HepG2 (cell line): Measurements from ENCODE around the gene TRIM7. TPM values are rescaled to one million over a fixed set of nuclear protein-coding genes. Genes with fewer than 3 reads are reported as not detected.
A peak's percentile ranks its signal among the peaks of the same experiment; 100 is the strongest.

Experiments
- ATF3 ChIP-seq: sonication (generic); formaldehyde crosslinking; IDR thresholded peaks from 2 replicates; pipeline ENCODE4 v1.4.0; 2020; ENCODE audit warnings: missing genetic modification reagents
- DDIT3 ChIP-seq: sonication (generic); formaldehyde crosslinking; IDR thresholded peaks from 2 replicates; pipeline ENCODE4 v1.4.0; 2020; ENCODE audit warnings: mild to moderate bottlenecking, missing genetic modification reagents
- ELF3 ChIP-seq: IDR thresholded peaks from 2 replicates; pipeline ENCODE4 v1.6.1; 2016; ENCODE audit warnings: missing genetic modification reagents, missing compliant biosample characterization
- GLI4 ChIP-seq: sonication (generic); formaldehyde crosslinking; IDR thresholded peaks from 2 replicates; pipeline ENCODE4 v1.5.1; 2020; ENCODE audit warnings: missing genetic modification reagents, mild to moderate bottlenecking, moderate library complexity, borderline replicate concordance
- KDM1A ChIP-seq: IDR thresholded peaks from 2 replicates; pipeline ENCODE4 v1.6.1; 2016; ENCODE audit warnings: missing compliant biosample characterization
- KLF13 ChIP-seq: sonication (generic); formaldehyde crosslinking; IDR thresholded peaks from 2 replicates; pipeline ENCODE4 v1.4.0; 2020; ENCODE audit warnings: mild to moderate bottlenecking, missing genetic modification reagents
- KMT2B ChIP-seq: IDR thresholded peaks from 2 replicates; pipeline ENCODE4 v1.6.1; 2016; ENCODE audit warnings: missing genetic modification reagents, missing compliant biosample characterization
- NCOA2 ChIP-seq: sonication (generic); formaldehyde crosslinking; IDR thresholded peaks from 2 replicates; pipeline ENCODE4 v1.8.0; 2022; ENCODE audit warnings: inconsistent platforms
- PATZ1 ChIP-seq: sonication (generic); formaldehyde crosslinking; IDR thresholded peaks from 2 replicates; pipeline ENCODE4 v1.4.0; 2020; ENCODE audit warnings: missing genetic modification reagents
- PHF8 ChIP-seq: sonication (generic); formaldehyde crosslinking; IDR thresholded peaks from 2 replicates; pipeline ENCODE4 v1.5.0; 2020; ENCODE audit warnings: missing genetic modification reagents
- PLSCR1 ChIP-seq: sonication (generic); formaldehyde crosslinking; IDR thresholded peaks from 2 replicates; pipeline ENCODE4 v1.5.0; 2020; ENCODE audit warnings: missing genetic modification reagents, mild to moderate bottlenecking, borderline replicate concordance
- RBAK ChIP-seq: sonication (generic); formaldehyde crosslinking; IDR thresholded peaks from 2 replicates; pipeline ENCODE4 v1.5.1; 2020; ENCODE audit warnings: mild to moderate bottlenecking, missing genetic modification reagents
- SNAI1 ChIP-seq: sonication (generic); formaldehyde crosslinking; IDR thresholded peaks from 2 replicates; pipeline ENCODE4 v1.5.0; 2020; ENCODE audit warnings: mild to moderate bottlenecking, missing genetic modification reagents, borderline replicate concordance
- TRAFD1 ChIP-seq: sonication (generic); formaldehyde crosslinking; IDR thresholded peaks from 2 replicates; pipeline ENCODE4 v1.5.1; 2020; ENCODE audit warnings: missing genetic modification reagents, mild to moderate bottlenecking, borderline replicate concordance
- TSC22D2 ChIP-seq: sonication (generic); formaldehyde crosslinking; IDR thresholded peaks from 2 replicates; pipeline ENCODE4 v1.5.1; 2020; ENCODE audit warnings: missing genetic modification reagents, mild to moderate bottlenecking, borderline replicate concordance
- ZBTB34 ChIP-seq: sonication (generic); formaldehyde crosslinking; IDR thresholded peaks from 2 replicates; pipeline ENCODE4 v1.8.0; 2022; ENCODE audit warnings: mild to moderate bottlenecking, missing genetic modification reagents
- ZFX ChIP-seq: sonication (generic); formaldehyde crosslinking; IDR thresholded peaks from 2 replicates; pipeline ENCODE4 v1.4.0; 2020; ENCODE audit warnings: mild to moderate bottlenecking, low read depth, missing genetic modification reagents, moderate library complexity
- ZMYM3 ChIP-seq: sonication (generic); formaldehyde crosslinking; IDR thresholded peaks from 2 replicates; pipeline ENCODE4 v1.5.1; 2020; ENCODE audit warnings: mild to moderate bottlenecking, missing genetic modification reagents
- ZNF225 ChIP-seq: sonication (generic); formaldehyde crosslinking; IDR thresholded peaks from 2 replicates; pipeline ENCODE4 v1.4.0; 2020; ENCODE audit warnings: mild to moderate bottlenecking, missing genetic modification reagents
- ZNF3 ChIP-seq: IDR thresholded peaks from 2 replicates; pipeline ENCODE4 v1.7.0; 2017; ENCODE audit warnings: inconsistent platforms
- ZNF878 ChIP-seq: sonication (generic); formaldehyde crosslinking; IDR thresholded peaks from 2 replicates; pipeline ENCODE4 v1.8.1; 2023; ENCODE audit warnings: mild to moderate bottlenecking, missing genetic modification reagents, moderate library complexity
- polyA plus RNA-seq, 8 experiments: library from polyadenylated mRNA; depleted of rRNA in 3 of 8; stranded (reverse) in 7 of 8; unstranded in 1 of 8; fragments of >200 nt; fragmentation: Illumina TruSeq in 4 of 8; extraction: Trizol in 4 of 8; gene quantifications; 2 replicates each; pipeline versions ENCODE4 v1.2.1 to v1.2.3, GENCODE V29; 2011 to 2016; ENCODE audit warnings: low read depth in 4 of 8, missing spikeins in 1 of 8, mixed read lengths in 1 of 8; ENCODE audit not compliant: insufficient read depth in 1 of 8
- total RNA-seq, 5 experiments: library from RNA; depleted of rRNA; stranded (reverse); fragments of >200 nt; fragmentation: Illumina TruSeq; extraction: Trizol; gene quantifications; 2 replicates each; pipeline ENCODE4 v1.2.3, GENCODE V29; 2016; ENCODE audit warnings: low read depth in 1 of 5

Gene TRIM7
- total and polyA plus RNA-seq, 2 of the 13 experiments (the other 11 are each of a cell fraction or from before 2014, with no cell fraction given), result 0.13 TPM; not detected in 1

- no peak for TF ChIP-seq TRAFD1
- 0 out of 2 replicates have a peak, but pooled peaks have one; percentile 10 for TF ChIP-seq KDM1A
- peak; percentile 83 for TF ChIP-seq ZNF878 (CRISPR knock-in tag)
- peak; percentile 90; the same call in 1 of the 2 replicates for TF ChIP-seq GLI4 (CRISPR knock-in tag)
- peak; percentile 94 for TF ChIP-seq ZFX (CRISPR knock-in tag)
- TF ChIP-seq ATF3 (CRISPR knock-in tag), result no peak
- TF ChIP-seq ZNF225, result peak; percentile 78; the same call in 1 of the 2 replicates
- TF ChIP-seq KLF13, result 0 out of 2 replicates have a peak, but pooled peaks have one; percentile 30
- peak; percentile 35 for TF ChIP-seq PATZ1 (CRISPR knock-in tag)
- TF ChIP-seq RBAK (CRISPR knock-in tag), result 0 out of 2 replicates have a peak, but pooled peaks have one; percentile 26
- TF ChIP-seq ZMYM3, result peak; percentile 25; the same call in 1 of the 2 replicates
- TF ChIP-seq SNAI1 (CRISPR knock-in tag), result peak; percentile 51; the same call in 1 of the 2 replicates
- TF ChIP-seq NCOA2 (CRISPR knock-in tag), result 0 out of 2 replicates have a peak, but pooled peaks have one; percentile 19
- peak; percentile 87; the same call in 1 of the 2 replicates for TF ChIP-seq PLSCR1 (CRISPR knock-in tag)
- 0 out of 2 replicates have a peak, but pooled peaks have one; percentile 39 for TF ChIP-seq ZNF3 (CRISPR knock-in tag)
- peak; percentile 65 for TF ChIP-seq ELF3 (CRISPR knock-in tag)
- TF ChIP-seq KMT2B, result no peak; the same call in 1 of the 2 replicates
- TF ChIP-seq TSC22D2, result peak; percentile 29; the same call in 1 of the 2 replicates
- 0 out of 2 replicates have a peak, but pooled peaks have one; percentile 39 for TF ChIP-seq ZBTB34
- TF ChIP-seq DDIT3, result no peak
- TF ChIP-seq PHF8 (CRISPR knock-in tag), result peak; percentile 83
These were observed 38.8 kb upstream of the TRIM7 start, which contains the start of gene RACK1 (continued) for GRCh38 chr5:181243564-181244343.
